K562 treated with DMSO at 1 percent for 24 hours (cell line): ENCODE measurements around the gene HNRNPL. TPM values are rescaled to one million over a fixed set of nuclear protein-coding genes. Genes with fewer than 3 reads are reported as not detected.

Experiments used
- total RNA-seq: library from RNA; unstranded; fragments of 300-600 nt; gene quantifications from 2 replicates; pipeline ENCODE4 v1.2.3, GENCODE V29; 2022; ENCODE audit warnings: low read depth; ENCODE audit not compliant: insufficient read depth

The HNRNPL gene
- 336 and 358 TPM in 2 replicates for total RNA-seq

GRCh38 chr19:38849860-38850435, at the start of gene HNRNPL:
TSS of gene HNRNPL (minus strand) at chr19:38849986. CDS start at chr19:38849966, 20 bp downstream.

GRCh38 chr19:38877781-38878574, 28.2 kb upstream of the HNRNPL start, which contains the start of gene RINL:
TSS of gene RINL (minus strand) at chr19:38878275. CDS start at chr19:38876742, 1,533 bp downstream.

DNA sequence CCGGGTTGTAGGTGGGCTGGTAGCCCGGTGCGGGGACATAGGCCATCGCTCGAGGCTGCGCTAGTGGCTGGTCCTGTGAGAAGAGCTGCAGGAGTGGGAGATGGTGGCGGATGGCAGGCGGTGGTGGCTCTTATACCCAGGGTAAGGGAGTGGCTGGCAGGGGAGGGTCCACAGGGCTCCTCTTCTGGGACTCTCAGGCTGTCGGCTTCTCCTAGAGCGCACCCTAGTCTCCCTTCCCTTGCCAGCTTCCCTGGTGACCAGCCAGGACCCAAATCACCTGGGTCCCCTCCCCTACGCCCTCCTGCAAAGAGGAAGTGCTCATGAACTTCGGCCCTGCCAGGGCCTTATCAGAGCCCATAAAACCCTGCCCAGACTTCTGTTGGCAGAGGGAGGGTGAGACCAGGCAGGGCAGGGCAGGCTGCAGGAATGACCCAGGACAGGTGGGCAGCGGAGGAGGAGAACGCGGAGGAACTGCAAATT, 36.9 kb downstream of the HNRNPL start, which contains the start of gene LGALS4:
LGALS4 (minus strand) TSS at position 105 of the 480 bp plus-strand sequence; CDS start at position 46, 59 bp downstream.

GRCh38 chr19:38788478-38789243, 61.1 kb downstream of the HNRNPL start, which contains the start of gene LGALS7B:
TSS of gene LGALS7B (plus strand) at chr19:38789200. CDS start at chr19:38789227, 27 bp downstream.

Other genes with a start within 250 kb of the HNRNPL start
- gene MAP4K1, start 232.0 kb downstream of the HNRNPL start, total RNA-seq, result 0.46 and 0.63 TPM in 2 replicates
- 588 and 605 TPM in 2 replicates for gene EIF3K, start 230.8 kb downstream of the HNRNPL start, total RNA-seq
- 412 and 454 TPM in 2 replicates for gene ACTN4, start 202.3 kb downstream of the HNRNPL start, total RNA-seq
- 0.39 TPM in 1 of 2 replicates, not detected in the other for gene CAPN12, start 105.5 kb downstream of the HNRNPL start, total RNA-seq
- gene LGALS7, start 76.5 kb downstream of the HNRNPL start, total RNA-seq, result not detected in 2 replicates
- not detected in 2 replicates for gene LGALS7B, start 60.8 kb downstream of the HNRNPL start, total RNA-seq
- 0.43 TPM in 1 of 2 replicates, not detected in the other for gene LGALS4, start 37.0 kb downstream of the HNRNPL start, total RNA-seq
- gene ECH1, start 18.2 kb downstream of the HNRNPL start, total RNA-seq, result 259 and 262 TPM in 2 replicates
- gene RINL, start 28.3 kb upstream of the HNRNPL start, total RNA-seq, result 9.0 and 11.8 TPM in 2 replicates
- 96.7 and 101 TPM in 2 replicates for gene SIRT2, start 49.6 kb upstream of the HNRNPL start, total RNA-seq
- 31.9 and 32.1 TPM in 2 replicates for gene NFKBIB, start 50.0 kb upstream of the HNRNPL start, total RNA-seq
- not detected in 2 replicates for gene CCER2, start 62.2 kb upstream of the HNRNPL start, total RNA-seq
- gene SARS2, start 80.8 kb upstream of the HNRNPL start, total RNA-seq, result 25.5 and 31.4 TPM in 2 replicates
- 91.0 and 98.5 TPM in 2 replicates for gene MRPS12, start 81.0 kb upstream of the HNRNPL start, total RNA-seq
- 34.1 and 34.9 TPM in 2 replicates for gene FBXO17, start 125.8 kb upstream of the HNRNPL start, total RNA-seq
- gene FBXO27, start 182.6 kb upstream of the HNRNPL start, total RNA-seq, result 7.4 and 8.0 TPM in 2 replicates
- not detected in 2 replicates for gene ACP7, start 234.4 kb upstream of the HNRNPL start, total RNA-seq